GM12801 (cell line): ENCODE results near the gene LIN52.

Source experiments
- TF ChIP-seq, protein P1 (sequence below): IDR thresholded peaks from one replicate; pipeline ENCODE4 v1.5.1; 2011; ENCODE audit warnings: control low read depth; ENCODE audit not compliant: insufficient read length; ENCODE audit errors: extremely low read depth

Gene LIN52

DNA sequence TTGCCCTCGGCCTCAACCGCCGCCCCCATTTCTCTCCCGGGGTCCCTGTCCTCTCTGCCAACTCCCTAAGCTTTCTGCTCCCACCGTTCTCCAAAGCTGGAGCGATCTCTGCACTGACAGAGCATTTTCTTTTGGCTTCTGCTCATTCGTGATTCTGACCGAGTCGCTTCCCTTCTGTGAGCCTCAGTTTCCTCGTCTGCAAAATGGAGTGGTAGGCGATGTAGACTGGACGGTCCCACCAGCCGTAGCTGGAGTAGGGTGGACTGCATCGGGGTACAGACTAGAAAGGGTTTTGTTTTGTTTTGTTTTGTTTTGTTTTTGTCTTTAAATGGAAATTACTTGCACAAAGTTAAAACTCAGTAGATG, 156.9 kb downstream of the LIN52 start:
- TF ChIP-seq, protein P1, sequence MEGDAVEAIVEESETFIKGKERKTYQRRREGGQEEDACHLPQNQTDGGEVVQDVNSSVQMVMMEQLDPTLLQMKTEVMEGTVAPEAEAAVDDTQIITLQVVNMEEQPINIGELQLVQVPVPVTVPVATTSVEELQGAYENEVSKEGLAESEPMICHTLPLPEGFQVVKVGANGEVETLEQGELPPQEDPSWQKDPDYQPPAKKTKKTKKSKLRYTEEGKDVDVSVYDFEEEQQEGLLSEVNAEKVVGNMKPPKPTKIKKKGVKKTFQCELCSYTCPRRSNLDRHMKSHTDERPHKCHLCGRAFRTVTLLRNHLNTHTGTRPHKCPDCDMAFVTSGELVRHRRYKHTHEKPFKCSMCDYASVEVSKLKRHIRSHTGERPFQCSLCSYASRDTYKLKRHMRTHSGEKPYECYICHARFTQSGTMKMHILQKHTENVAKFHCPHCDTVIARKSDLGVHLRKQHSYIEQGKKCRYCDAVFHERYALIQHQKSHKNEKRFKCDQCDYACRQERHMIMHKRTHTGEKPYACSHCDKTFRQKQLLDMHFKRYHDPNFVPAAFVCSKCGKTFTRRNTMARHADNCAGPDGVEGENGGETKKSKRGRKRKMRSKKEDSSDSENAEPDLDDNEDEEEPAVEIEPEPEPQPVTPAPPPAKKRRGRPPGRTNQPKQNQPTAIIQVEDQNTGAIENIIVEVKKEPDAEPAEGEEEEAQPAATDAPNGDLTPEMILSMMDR, result no peak

DNA sequence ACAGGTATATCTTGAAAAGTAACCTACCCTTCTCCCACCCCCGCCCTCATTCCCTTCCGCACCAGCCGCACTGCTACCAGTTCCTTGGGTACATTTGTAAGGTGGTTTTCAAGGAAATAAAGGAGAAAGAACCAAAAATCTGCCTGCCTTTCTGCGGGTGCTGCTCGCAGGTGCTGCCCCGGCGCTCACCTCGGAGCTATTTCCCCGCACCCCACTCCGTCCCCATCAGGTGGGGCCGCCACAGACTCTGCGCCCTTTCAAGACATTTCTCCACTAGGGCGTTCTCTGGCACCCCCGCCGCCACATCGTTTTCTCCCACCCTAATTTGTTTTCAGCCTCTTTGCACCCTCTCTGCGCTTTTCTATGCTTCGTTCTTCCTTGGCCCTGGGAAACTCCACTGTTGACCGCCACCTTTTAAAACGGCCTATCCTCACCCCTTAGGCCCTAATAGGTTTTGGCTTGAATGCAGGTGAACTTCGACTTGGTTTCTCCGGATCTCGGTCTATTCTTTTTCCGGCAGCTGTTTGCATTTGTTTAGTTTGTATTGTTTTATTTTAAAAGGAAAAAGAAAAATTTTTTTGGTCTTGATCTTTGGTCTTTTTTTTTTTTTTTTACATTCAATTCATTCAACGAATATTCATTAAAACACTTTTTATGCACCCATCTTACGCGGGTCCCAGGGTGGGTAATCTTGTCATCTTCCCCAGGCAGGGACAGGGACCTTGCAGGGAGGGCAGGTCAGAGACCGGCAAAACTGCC, 157.4 kb downstream of the LIN52 start:
- TF ChIP-seq, protein P1, result no peak

DNA sequence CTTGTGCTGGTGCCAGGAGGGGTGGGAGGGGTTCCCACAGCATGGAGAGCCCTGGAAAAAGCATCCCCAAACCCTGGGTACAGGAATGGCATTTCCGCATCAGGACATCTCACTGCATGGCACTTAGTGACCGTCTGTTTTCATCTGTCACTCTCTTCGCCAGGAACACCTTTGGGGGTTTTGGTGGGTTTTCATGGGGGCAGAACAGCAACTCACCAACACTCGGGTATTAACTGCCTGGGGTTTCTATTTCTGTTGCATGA, 158.0 kb downstream of the LIN52 start:
- TF ChIP-seq, protein P1, result no peak

DNA sequence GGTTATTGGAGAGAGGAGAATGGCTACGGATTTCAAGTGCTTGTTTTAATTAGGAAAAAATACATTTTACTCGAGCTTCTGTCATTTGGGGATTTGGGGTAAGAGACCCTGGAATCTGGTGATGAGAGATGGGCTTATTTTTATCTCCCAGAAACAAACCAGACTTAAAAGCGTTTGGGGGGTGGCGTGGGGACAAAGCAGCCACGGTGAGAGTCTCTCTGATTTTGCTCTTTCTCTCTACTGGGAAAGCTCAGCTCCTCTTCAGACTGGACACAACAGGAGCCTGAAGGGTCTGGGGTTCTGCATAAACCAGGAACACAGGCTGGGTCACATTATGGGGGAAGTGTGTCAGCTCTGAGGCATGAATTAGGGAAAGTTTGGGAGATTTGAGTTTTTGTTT, 158.3 kb downstream of the LIN52 start:
- TF ChIP-seq, protein P1, result no peak

DNA sequence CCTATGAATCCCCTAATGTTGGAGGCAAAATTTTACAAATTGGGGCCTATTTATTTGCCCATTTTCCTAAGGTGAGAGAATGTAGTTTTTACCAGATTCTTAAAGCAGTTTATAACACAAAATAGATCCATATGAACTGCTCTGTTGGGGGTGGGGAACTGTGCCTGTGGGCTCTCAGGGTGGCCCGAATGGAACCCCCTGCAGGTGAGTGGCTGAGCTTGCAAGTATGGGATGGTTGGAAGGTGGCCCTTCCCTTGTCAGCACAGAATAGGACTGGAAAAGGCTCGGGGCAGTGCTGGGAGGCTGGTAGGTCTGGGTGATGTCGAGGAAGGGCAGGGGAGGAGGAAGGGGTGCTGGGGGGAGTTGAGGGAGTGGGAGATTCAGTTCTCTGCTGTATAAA, 159.4 kb downstream of the LIN52 start:
- TF ChIP-seq, protein P1, result no peak

DNA sequence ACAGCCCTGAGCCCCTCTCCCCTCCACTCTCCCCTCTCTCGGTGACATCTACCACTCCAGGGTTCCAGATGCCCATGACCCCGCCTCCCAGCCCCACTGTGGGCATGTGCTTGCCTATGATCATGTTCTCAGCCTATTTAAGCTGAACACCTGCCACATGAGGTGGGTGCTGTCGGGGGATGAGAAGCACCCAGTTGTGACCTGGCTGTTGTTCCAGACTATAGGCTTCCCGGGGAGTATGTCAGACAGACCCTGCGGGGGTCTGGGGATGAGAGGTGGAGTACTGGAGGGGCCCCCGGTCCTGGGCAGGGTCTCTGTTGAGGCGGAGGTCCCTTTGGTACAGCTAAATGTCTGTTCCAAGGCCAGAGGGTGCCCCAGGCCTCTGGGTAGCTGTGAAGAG, 160.5 kb downstream of the LIN52 start:
- TF ChIP-seq, protein P1, result no peak

DNA sequence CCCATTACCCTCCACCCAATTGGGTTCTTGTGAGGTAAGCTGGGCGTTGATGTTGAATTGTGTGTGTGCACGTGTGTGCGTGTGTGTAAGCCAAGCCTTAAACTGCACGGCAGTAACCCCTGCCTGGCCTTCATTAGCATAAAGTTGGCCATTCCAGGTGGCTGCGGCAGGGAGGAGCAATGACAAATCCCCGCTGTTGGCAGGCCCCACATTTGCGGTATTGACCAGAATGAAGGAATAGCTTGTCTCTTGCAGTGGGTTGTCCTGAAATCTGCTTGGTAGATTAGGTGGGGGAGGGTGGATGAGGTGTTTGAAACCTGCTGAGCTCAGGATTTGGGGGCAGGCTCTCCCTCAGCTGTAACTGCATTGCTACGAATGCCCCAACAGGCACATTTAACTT, 161.8 kb downstream of the LIN52 start:
- TF ChIP-seq, protein P1, result no peak
